Esophagus muscularis mucosa (tissue), 3 donors: ENCODE data around the gene AKR1C3.

Experiments used
- POLR2A ChIP-seq: fragments of 450-650 bp; IDR thresholded peaks from one replicate; pipeline ENCODE4 v1.6.1; 2017; ENCODE audit warnings: antibody characterized with exemption, moderate library complexity, mild to moderate bottlenecking, low read depth
- TF ChIP-seq, protein P1 (sequence below), 3 experiments: fragments of 200-600 bp in 2 of 3; fragments of 450-650 bp in 1 of 3; sonication (generic) in 2 of 3; IDR thresholded peaks; one replicate each; pipeline ENCODE4 v1.5.1; 2017 to 2019; ENCODE audit warnings: antibody characterized with exemption in 3 of 3, mild to moderate bottlenecking in 2 of 3, moderate library complexity in 1 of 3

DNA sequence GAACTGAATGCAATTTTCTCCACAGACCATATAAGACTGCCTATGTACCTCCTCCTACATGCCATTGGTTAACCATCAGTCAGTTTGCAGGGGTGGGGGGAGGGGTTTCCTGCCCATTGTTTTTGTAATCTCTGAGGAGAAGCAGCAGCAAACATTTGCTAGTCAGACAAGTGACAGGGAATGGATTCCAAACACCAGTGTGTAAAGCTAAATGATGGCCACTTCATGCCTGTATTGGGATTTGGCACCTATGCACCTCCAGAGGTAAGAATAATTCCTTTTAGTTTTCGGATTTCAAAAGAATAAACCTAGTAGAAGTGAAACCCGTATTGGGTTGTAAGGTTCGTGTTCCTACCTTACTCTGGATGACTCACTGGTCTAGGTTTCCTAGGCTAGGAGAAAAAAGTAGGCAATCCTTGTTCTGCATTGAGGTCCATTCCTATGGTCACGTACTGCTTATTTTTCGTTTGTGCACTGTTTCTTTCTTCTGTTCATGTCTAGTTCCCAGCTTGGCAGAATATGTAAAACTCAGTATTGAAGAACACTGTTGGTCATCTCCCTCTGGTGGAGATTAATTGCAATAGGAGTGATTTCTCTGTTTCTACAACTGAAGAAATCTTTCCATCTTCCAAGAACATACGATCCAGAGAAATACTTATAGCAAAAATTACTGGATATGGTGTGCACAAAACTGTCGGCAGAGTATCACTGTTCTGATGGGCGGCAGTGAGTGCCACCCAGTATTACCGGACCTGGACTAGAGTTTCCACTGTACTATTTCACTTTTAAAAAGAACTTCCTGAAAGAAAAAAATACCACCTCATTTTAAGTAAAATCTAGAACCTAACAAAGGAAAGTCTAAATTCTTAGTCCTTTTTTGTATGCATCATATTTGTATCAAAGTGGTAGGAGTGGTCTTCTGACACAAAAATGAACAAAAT lies at the start of gene AKR1C3:
- TF ChIP-seq, protein P1, sequence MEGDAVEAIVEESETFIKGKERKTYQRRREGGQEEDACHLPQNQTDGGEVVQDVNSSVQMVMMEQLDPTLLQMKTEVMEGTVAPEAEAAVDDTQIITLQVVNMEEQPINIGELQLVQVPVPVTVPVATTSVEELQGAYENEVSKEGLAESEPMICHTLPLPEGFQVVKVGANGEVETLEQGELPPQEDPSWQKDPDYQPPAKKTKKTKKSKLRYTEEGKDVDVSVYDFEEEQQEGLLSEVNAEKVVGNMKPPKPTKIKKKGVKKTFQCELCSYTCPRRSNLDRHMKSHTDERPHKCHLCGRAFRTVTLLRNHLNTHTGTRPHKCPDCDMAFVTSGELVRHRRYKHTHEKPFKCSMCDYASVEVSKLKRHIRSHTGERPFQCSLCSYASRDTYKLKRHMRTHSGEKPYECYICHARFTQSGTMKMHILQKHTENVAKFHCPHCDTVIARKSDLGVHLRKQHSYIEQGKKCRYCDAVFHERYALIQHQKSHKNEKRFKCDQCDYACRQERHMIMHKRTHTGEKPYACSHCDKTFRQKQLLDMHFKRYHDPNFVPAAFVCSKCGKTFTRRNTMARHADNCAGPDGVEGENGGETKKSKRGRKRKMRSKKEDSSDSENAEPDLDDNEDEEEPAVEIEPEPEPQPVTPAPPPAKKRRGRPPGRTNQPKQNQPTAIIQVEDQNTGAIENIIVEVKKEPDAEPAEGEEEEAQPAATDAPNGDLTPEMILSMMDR (IDR thresholded peaks at IDR 0.05): peak; percentile 69 to 77 (median 70)
- TF ChIP-seq POLR2A: no peak
